Measurements from ENCODE around the gene TTC1.

GRCh38 chr5:160087199-160087598, 78.3 kb downstream of the TTC1 start:
- TF ChIP-seq CTCF (IDR thresholded peaks at IDR 0.05) (no peak), POLR2A (IDR thresholded peaks at IDR 0.05) (no peak)

Measured in right lobe of liver (tissue), 4 donors.